Activated CD4-positive, alpha-beta T cell treated with anti-CD3 and anti-CD28 coated beads, Interleukin-2, amount 50 U/mL, for 16 hours (primary cell): ENCODE results near the gene PTAR1.

Experiments used
- DNase-seq: peaks from one replicate; pipeline ENCODE4 v3.0.0-alpha.2; 2020

PTAR1 gene

GRCh38 chr9:69672596-69673310, 87.1 kb downstream of the PTAR1 start:
- DNase-seq = peak; percentile 79

- no peak for DNase-seq
Measured at GRCh38 chr9:69671879-69672595, 87.8 kb downstream of the PTAR1 start, which contains the start of gene APBA1. APBA1 (minus strand) TSS chr9:69672371.

GRCh38 chr9:69671311-69671878, 88.4 kb downstream of the PTAR1 start:
- no peak for DNase-seq

- DNase-seq = no peak
Measured at GRCh38 chr9:69667306-69667705, 92.5 kb downstream of the PTAR1 start.

GRCh38 chr9:69660304-69660703, 99.5 kb downstream of the PTAR1 start:
- DNase-seq = no peak
